Neural crest cell (in vitro differentiated cells): ENCODE data around the gene GPR142. TPM values are rescaled to one million over a fixed set of nuclear protein-coding genes. Genes with fewer than 3 reads are reported as not detected.

Experiments
- DNase-seq: peaks from one replicate; pipeline ENCODE4 v3.0.0; 2021; ENCODE audit warnings: low read depth, mixed read lengths, low spot score
- H3K27ac Mint-ChIP-seq: one replicate; pipeline ENCODE4 v1.8.0; 2021; ENCODE audit warnings: mild to moderate bottlenecking, mixed read lengths; ENCODE audit not compliant: unreplicated experiment
- H3K27me3 Mint-ChIP-seq: 2 replicates; pipeline ENCODE4 v1.8.0; 2021; ENCODE audit warnings: low read depth, mild to moderate bottlenecking, mixed read lengths
- H3K36me3 Mint-ChIP-seq: 2 replicates; pipeline ENCODE4 v1.8.0; 2021; ENCODE audit warnings: low read depth, mild to moderate bottlenecking, mixed read lengths
- H3K4me1 Mint-ChIP-seq: 2 replicates; pipeline ENCODE4 v1.8.0; 2021; ENCODE audit warnings: mixed read lengths
- H3K4me3 Mint-ChIP-seq: one replicate; pipeline ENCODE4 v1.8.0; 2021; ENCODE audit warnings: mild to moderate bottlenecking, mixed read lengths
- H3K9me3 Mint-ChIP-seq: 2 replicates; pipeline ENCODE4 v1.8.0; 2021; ENCODE audit warnings: mixed read lengths
- total RNA-seq: library from RNA; stranded (reverse); gene quantifications from 2 replicates; pipeline ENCODE4 v1.2.1, GENCODE V29; 2021
- TF ChIP-seq, protein P1 (sequence below): fragments of 200-600 bp; sonication (generic); conservative IDR thresholded peaks from 2 replicates; pipeline ENCODE4 v1.5.0; 2021; ENCODE audit warnings: antibody characterized with exemption, mild to moderate bottlenecking

The GPR142 gene
- total RNA-seq, 1 donor from 2014 or later, result 0.23 TPM

DNA sequence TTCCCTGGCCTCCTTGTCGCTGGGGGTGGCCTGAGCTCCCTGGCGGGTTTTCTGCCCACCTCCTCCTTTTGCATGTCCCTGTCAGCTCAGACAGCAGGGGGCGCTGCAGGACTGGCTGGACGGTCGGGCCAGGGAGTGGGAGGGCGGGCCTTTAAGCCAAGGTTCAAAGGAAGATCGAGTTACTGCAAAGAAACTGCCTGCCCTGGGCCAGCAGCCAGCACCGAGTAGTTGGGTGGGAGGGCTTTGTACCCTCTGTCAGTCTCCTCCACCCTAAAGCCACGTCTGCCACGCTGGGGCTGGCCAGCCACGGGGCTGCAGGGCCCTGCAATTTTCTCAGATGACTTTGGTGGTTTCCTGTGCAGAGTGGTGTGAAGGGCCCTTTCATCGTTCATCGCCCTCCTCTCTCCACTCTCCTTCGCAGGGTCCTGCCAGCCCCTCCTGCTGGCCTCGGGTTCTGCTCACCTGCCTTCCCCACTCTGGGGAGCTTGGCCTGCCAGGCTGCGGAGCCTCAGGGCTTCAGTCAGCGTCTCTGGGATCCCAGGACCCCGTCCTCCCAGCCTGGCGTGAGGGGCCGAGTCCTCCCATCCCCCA is 12.3 kb downstream of the GPR142 start:
- no peaks in the 10 kb centered on the region for H3K9me3 Mint-ChIP-seq
- H3K4me3 Mint-ChIP-seq, result no peak overlapping the region
- no peaks in the 10 kb centered on the region for H3K36me3 Mint-ChIP-seq
- no peak overlapping the region for H3K27ac Mint-ChIP-seq
- H3K4me1 Mint-ChIP-seq, result peaks cover 5% of the 10 kb centered on the region
- DNase-seq, result peak; percentile 100
- TF ChIP-seq, protein P1, sequence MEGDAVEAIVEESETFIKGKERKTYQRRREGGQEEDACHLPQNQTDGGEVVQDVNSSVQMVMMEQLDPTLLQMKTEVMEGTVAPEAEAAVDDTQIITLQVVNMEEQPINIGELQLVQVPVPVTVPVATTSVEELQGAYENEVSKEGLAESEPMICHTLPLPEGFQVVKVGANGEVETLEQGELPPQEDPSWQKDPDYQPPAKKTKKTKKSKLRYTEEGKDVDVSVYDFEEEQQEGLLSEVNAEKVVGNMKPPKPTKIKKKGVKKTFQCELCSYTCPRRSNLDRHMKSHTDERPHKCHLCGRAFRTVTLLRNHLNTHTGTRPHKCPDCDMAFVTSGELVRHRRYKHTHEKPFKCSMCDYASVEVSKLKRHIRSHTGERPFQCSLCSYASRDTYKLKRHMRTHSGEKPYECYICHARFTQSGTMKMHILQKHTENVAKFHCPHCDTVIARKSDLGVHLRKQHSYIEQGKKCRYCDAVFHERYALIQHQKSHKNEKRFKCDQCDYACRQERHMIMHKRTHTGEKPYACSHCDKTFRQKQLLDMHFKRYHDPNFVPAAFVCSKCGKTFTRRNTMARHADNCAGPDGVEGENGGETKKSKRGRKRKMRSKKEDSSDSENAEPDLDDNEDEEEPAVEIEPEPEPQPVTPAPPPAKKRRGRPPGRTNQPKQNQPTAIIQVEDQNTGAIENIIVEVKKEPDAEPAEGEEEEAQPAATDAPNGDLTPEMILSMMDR, result peak; percentile 99
- no peaks in the 10 kb centered on the region for H3K27me3 Mint-ChIP-seq

DNA sequence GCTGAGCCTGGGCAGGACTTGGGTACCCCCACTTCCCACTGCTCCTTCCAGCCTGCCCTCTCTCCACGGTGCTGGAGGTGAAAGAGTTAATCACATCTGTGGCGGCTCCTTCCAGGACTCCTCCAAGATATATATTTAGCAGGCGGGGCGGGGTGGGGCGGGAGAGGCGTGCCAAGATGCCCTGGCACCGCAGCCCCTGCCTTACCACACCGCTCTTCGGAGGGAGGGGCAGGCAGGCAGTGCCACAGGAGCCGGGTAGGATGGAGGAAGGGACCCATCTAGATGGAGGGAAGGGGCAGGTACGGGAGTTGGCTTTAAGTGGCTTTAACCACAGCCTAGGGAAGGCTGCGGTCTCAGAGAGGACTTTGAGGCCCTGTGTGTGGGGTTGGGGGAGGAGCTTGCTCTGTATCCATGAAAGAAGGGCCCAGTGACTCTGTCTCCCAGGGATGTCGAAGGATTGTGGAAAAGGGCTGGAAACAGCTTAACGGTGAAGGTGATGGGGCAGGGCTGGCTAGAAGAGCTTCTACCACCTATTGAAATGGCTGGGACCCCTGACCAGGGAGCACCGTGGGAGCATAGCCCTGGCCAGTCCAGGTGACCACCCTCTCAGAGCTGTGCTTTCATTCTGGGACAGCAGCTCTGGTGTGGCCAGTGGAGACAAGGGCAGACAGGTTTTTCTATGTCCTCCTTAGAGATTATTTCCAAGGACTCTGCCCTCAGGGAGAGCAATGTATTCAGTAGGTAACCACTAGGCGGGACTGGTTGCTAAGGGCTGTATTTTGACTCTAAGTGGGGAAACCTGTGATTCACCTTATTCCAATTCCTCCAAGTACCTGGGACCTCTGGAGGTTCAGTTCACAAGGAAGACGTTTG is 13.0 kb downstream of the GPR142 start:
- H3K9me3 Mint-ChIP-seq, result no peaks in the 10 kb centered on the region
- no peaks in the 10 kb centered on the region for H3K36me3 Mint-ChIP-seq
- H3K27me3 Mint-ChIP-seq, result no peaks in the 10 kb centered on the region
- TF ChIP-seq, protein P1, result no peak
- no peak overlapping the region for H3K4me3 Mint-ChIP-seq
- H3K27ac Mint-ChIP-seq, result no peak overlapping the region
- no peak for DNase-seq
- peaks cover 5% of the 10 kb centered on the region for H3K4me1 Mint-ChIP-seq

DNA sequence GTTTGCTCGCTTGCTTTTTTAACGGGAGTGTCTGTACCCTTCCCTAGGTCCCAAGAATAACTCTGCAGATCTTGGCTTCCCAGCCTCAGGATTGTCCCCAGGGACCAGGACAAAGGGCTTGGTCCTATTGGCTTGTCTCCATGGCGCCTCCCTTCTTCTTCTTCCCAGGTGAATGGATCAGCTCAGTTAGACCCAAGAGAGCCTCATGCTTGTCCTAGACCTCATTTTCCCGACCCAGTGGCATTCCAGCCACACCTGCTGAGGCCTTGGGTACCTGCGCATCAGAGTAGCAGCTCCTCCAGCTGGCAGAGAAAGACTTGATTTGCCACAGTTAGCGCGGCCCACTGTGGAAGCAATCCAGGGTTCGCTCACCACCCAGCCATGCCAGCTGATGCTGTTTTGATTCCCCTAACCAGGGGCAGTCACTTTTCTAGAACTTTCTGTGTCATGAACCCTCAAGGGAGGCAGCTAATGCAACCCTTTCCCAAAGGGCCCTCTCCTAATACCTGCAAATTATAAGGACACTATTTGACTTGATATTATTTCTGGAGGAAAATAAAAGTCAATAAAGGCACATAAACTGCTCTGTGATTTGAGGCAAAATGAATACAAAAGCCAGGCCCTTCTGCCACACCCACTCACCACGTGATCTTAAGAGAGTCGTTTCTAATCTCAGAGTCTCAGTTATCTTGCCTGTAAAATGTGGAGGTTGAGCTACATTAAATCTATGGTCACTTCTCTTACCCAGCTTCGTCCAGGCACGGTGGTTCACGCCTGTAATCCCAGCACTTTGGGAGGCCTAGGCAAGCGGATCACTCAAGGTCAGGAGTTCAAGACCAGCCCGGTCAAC is 13.9 kb downstream of the GPR142 start:
- Mint-ChIP-seq H3K27me3 (no peaks in the 10 kb centered on the region), H3K9me3 (no peaks in the 10 kb centered on the region), H3K4me3 (no peak overlapping the region), H3K4me1 (peaks cover 5% of the 10 kb centered on the region), H3K36me3 (no peaks in the 10 kb centered on the region), H3K27ac (no peak overlapping the region)
- TF ChIP-seq, protein P1, result no peak
- no peak for DNase-seq

DNA sequence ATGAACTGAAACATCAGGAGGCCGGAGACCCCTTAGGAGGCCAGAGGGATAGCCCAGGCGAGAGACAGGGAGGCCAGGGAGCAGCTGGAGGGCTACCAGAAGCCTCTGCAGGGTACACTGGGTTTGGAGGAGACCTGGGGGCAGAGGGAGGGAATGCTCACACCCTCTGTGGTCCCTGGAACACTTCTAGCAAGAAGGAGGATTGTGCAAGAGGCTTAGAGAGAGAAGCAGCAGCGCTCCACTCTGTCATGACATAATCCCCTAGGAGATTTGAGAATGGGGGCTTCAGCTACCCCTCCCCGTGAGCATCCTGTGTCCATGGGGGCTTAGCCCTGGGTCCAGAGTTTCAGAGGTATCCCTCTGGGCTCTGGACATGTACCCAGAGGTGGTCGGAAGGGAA is 15.8 kb downstream of the GPR142 start:
- TF ChIP-seq, protein P1, result no peak
- Mint-ChIP-seq H3K4me3 (no peak overlapping the region), H3K9me3 (no peaks in the 10 kb centered on the region), H3K4me1 (peaks cover 5% of the 10 kb centered on the region), H3K27ac (no peak overlapping the region), H3K36me3 (no peaks in the 10 kb centered on the region), H3K27me3 (no peaks in the 10 kb centered on the region)
- DNase-seq, result no peak

DNA sequence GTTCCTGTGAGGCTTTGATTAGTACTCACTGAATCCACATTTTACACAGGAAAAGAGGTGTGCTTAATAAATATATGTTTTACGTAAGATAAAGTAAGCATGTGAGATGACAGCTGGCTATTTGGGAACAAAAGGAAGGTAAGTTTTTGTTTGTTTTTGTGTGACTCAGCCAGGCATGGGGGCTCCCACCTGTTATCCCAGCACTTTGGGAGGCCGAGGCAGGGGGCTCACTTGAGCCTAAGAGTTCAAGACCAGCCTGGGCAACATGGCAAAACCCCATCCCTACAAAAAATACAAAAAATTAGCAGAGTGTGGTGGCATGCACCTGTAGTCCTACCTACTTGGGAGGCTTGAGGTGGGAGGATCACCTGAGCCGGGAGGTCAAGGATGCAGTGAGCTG is 17.9 kb downstream of the GPR142 start:
- Mint-ChIP-seq H3K27me3 (no peaks in the 10 kb centered on the region), H3K27ac (no peak overlapping the region), H3K9me3 (no peaks in the 10 kb centered on the region)

More for the DNA sequence above, 17.9 kb downstream of the GPR142 start:
- peaks cover 4% of the 10 kb centered on the region for H3K4me1 Mint-ChIP-seq
- no peak overlapping the region for H3K4me3 Mint-ChIP-seq
- no peaks in the 10 kb centered on the region for H3K36me3 Mint-ChIP-seq
- TF ChIP-seq, protein P1, result no peak
- no peak for DNase-seq
